ENCODE data around the gene NCOA3.

GRCh38 chr20:47529840-47530239 lies 28.2 kb downstream of the NCOA3 start:
- no peak for TF ChIP-seq CTCF (conservative IDR thresholded peaks at IDR 0.05; ENCODE audit: low read depth, low read length)
- no peak for TF ChIP-seq EZH2phosphoT487 (IDR thresholded peaks at IDR 0.05; ENCODE audit: borderline replicate concordance, low read length)
